ENCODE data around the gene RHEX. TPM values are rescaled to one million over a fixed set of nuclear protein-coding genes. Genes with fewer than 3 reads are reported as not detected.

The RHEX gene
- total and polyA plus RNA-seq, 4 donors = 0.12 to 0.59 (median 0.55) TPM; not detected in 1

DNA sequence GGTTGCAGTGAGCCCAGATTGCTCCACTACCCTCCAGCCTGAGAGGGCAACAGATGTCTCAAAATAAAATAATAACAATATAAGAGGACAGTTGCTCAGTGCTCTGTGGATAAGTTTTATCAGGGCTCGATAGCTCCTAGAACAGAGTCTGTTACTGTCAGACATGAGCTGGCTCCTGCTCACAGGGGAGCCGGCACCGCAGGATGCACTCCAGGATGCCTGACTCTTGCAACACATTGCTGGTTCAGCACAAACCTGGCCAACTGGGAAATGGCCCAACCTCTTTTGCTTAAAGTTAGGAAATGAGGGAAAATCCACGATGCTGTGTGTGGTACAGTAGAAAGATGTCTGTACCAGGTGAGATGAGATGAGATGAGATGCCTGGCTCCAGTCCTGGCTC is 23.5 kb upstream of the RHEX start:
- WGBS (ENCODE audit: insufficient coverage) = 79% methylated on average over 4 of the region's 4 CpGs
- DNase-seq (ENCODE audit: low read depth in 4 of 6, low spot score in 6 of 6) = peak in 1 of 6 donors; percentile 22
- no peaks in the 10 kb centered on the region for H3K27me3 ChIP-seq (ENCODE audit: control insufficient read depth, insufficient read depth, low read length)

GRCh38 chr1:206030191-206030590 is 22.8 kb upstream of the RHEX start:
- Histone ChIP-seq H3K27ac (ENCODE audit: low read depth, low read length) (no peak overlapping the region), H3K27me3 (ENCODE audit: control insufficient read depth, insufficient read depth, low read length) (no peaks in the 10 kb centered on the region), H3K9me3 (ENCODE audit: control insufficient read depth, insufficient read depth, low read length) (peaks cover 3% of the 10 kb centered on the region), H3K36me3 (ENCODE audit: control insufficient read depth, insufficient read depth, low read length) (no peaks in the 10 kb centered on the region), H3K4me1 (ENCODE audit: control insufficient read depth, insufficient read depth, low read length) (peaks cover 4% of the 10 kb centered on the region), H3K4me3 (ENCODE audit: low read depth, low read length) (no peak overlapping the region)
- no peak for DNase-seq (ENCODE audit: low read depth in 4 of 6, low spot score in 6 of 6)
- 83% methylated on average over 2 of the region's 4 CpGs for WGBS (ENCODE audit: insufficient coverage)

More for the DNA sequence above, 23.5 kb upstream of the RHEX start:
- Histone ChIP-seq H3K4me3 (ENCODE audit: low read depth, low read length) (no peak overlapping the region), H3K4me1 (ENCODE audit: control insufficient read depth, insufficient read depth, low read length) (peaks cover 4% of the 10 kb centered on the region), H3K27ac (ENCODE audit: low read depth, low read length) (no peak overlapping the region), H3K9me3 (ENCODE audit: control insufficient read depth, insufficient read depth, low read length) (peaks cover 3% of the 10 kb centered on the region), H3K36me3 (ENCODE audit: control insufficient read depth, insufficient read depth, low read length) (no peaks in the 10 kb centered on the region)

GRCh38 chr1:206030714-206031113 is 22.3 kb upstream of the RHEX start:
- peak; percentile 33 to 94 (median 49) for DNase-seq (ENCODE audit: low read depth in 4 of 6, low spot score in 6 of 6)
- no peaks in the 10 kb centered on the region for H3K27me3 ChIP-seq (ENCODE audit: control insufficient read depth, insufficient read depth, low read length)
- no CpG with 5 or more reads among the region's 4 CpGs for WGBS (ENCODE audit: insufficient coverage)
- peaks cover 3% of the 10 kb centered on the region for H3K9me3 ChIP-seq (ENCODE audit: control insufficient read depth, insufficient read depth, low read length)
- H3K36me3 ChIP-seq (ENCODE audit: control insufficient read depth, insufficient read depth, low read length) = no peaks in the 10 kb centered on the region
- no peak overlapping the region for H3K27ac ChIP-seq (ENCODE audit: low read depth, low read length)
- H3K4me3 ChIP-seq (ENCODE audit: low read depth, low read length) = no peak overlapping the region
- peaks cover 4% of the 10 kb centered on the region for H3K4me1 ChIP-seq (ENCODE audit: control insufficient read depth, insufficient read depth, low read length)

DNA sequence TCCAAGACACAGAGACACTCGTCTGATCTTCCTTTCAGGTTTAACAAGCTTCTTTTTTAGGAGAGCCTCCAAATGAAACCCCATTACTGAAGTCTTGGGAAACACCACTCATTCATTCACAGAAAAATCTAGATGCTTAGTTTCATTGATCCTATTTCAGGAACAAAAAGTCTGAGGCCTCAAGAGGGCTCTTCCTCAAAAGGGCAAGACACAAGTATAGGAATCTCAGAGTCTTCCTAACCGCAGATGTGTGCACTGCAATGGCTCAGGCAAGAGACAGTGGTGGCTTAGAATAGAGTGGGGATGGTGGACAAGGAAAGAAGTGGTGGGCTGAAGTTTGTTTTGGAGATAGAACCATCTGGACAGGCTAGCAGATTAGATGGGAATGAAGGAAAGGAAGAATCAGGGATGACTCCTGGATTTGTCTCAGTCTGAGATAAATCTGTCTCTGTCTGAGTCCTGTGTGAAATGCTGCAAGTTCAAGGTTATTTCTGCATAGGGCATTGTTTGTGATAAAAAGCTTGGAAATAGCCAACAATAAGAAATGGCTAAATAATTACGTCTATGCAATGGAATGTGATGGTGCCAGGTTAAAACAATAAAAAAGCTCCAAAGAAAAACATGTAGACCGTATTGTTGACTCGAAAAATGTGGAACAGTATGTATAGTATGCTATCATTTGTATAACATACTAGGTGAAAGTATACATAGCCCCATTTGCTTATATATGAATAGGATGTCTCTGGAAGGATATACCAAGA is 20.4 kb upstream of the RHEX start:
- Histone ChIP-seq H3K27me3 (ENCODE audit: control insufficient read depth, insufficient read depth, low read length) (no peaks in the 10 kb centered on the region), H3K9me3 (ENCODE audit: control insufficient read depth, insufficient read depth, low read length) (no peaks in the 10 kb centered on the region), H3K4me3 (ENCODE audit: low read depth, low read length) (no peak overlapping the region), H3K4me1 (ENCODE audit: control insufficient read depth, insufficient read depth, low read length) (peaks cover 4% of the 10 kb centered on the region), H3K27ac (ENCODE audit: low read depth, low read length) (no peak overlapping the region), H3K36me3 (ENCODE audit: control insufficient read depth, insufficient read depth, low read length) (no peaks in the 10 kb centered on the region)
- DNase-seq (ENCODE audit: low read depth in 4 of 6, low spot score in 6 of 6) = no peak
- WGBS (ENCODE audit: insufficient coverage) = 88% methylated on average over 3 of the region's 5 CpGs

DNA sequence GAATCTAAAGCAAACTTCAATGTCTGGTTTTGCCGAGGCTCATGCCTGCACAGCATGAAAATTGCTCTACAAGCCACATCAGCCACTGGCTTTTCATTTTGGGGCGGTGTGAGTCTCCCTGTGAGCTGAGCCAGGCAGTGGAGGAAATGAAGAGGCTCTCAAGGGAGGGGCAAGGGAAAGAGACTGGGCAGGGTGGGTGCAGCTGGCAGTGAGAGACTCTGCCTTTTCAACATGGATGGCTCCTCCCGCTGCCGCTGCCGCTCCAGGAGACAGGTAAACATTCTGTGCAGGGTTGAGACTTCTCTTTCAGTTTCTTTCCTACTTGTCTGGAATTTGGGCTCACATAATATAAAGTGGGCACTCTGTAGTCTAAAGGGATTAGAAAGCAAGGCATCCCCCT is 17.9 kb upstream of the RHEX start:
- Histone ChIP-seq H3K27ac (ENCODE audit: low read depth, low read length) (no peak overlapping the region), H3K9me3 (ENCODE audit: control insufficient read depth, insufficient read depth, low read length) (no peaks in the 10 kb centered on the region), H3K36me3 (ENCODE audit: control insufficient read depth, insufficient read depth, low read length) (no peaks in the 10 kb centered on the region), H3K27me3 (ENCODE audit: control insufficient read depth, insufficient read depth, low read length) (no peaks in the 10 kb centered on the region), H3K4me3 (ENCODE audit: low read depth, low read length) (no peak overlapping the region), H3K4me1 (ENCODE audit: control insufficient read depth, insufficient read depth, low read length) (peaks cover 8% of the 10 kb centered on the region)
- WGBS (ENCODE audit: insufficient coverage) = 45% methylated on average over 2 of the region's 5 CpGs
- no peak for DNase-seq (ENCODE audit: low read depth in 4 of 6, low spot score in 6 of 6)

DNA sequence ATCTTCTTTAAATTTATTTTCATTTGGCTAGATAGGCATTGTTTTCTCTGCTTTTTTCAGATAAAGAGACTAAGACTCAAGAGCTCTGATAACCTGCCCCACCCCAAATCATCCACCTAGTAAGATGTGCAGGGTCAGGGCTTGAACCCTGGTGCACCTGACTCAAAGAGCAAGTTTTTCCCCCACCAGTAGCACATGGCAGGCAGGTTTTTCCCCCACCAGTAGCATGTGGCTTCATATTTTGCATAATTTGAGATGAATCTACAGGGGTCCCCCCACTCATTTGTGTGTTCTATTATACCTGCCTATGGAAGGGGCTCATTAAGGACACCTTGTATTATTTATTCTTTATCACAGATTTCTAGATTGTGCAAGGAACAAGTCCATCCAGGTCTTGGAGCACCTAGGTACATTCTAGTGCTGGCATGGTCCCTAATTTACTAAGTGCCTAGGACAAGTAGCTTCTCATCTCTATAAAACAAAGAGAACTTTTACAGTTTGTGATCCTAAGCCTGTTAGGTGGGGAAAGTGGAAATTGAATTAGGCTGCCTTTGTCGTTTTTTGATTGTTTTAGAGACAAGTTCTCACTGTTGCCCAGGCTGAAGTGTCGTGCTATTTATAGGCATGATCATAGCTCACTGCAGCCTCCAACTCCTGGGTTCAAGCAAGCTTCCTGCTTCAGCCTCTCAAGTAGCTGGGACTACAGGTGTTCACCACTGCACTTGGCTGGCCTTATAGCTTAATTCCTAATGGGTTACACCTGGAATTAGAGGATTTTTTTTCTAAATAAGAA is 16.1 kb upstream of the RHEX start:
- Histone ChIP-seq H3K4me1 (ENCODE audit: control insufficient read depth, insufficient read depth, low read length) (peaks cover 7% of the 10 kb centered on the region), H3K9me3 (ENCODE audit: control insufficient read depth, insufficient read depth, low read length) (no peaks in the 10 kb centered on the region), H3K4me3 (ENCODE audit: low read depth, low read length) (no peak overlapping the region), H3K36me3 (ENCODE audit: control insufficient read depth, insufficient read depth, low read length) (no peaks in the 10 kb centered on the region), H3K27ac (ENCODE audit: low read depth, low read length) (no peak overlapping the region), H3K27me3 (ENCODE audit: control insufficient read depth, insufficient read depth, low read length) (no peaks in the 10 kb centered on the region)
- 65% methylated on average over 2 of the region's 2 CpGs for WGBS (ENCODE audit: insufficient coverage)
- DNase-seq (ENCODE audit: low read depth in 4 of 6, low spot score in 6 of 6) = no peak

DNA sequence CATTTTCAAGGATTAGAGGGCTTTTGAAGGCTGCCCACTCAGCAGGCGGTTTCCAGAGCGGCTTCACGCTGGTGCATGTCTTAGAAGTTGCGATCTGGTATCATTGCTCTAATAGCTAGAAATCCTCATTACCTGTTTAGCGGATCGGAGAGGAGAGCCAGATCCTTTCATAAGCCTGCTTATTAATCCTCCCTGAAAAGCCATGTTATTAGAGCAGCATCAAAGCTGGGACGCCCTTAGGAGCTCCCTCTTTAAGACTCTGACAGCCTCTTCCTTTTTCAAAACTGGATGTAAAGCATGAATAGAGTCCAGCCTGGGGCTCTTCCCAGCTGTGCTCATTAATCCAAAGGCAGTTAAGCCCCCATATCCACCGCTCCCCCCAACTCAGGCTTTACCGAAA is 15.4 kb upstream of the RHEX start:
- H3K4me3 ChIP-seq (ENCODE audit: low read depth, low read length) = no peak overlapping the region
- H3K27me3 ChIP-seq (ENCODE audit: control insufficient read depth, insufficient read depth, low read length) = no peaks in the 10 kb centered on the region
- H3K27ac ChIP-seq (ENCODE audit: low read depth, low read length) = no peak overlapping the region
- DNase-seq (ENCODE audit: low read depth in 4 of 6, low spot score in 6 of 6) = peak in 3 of 6 donors; percentile 5 to 64 (median 64)
- H3K36me3 ChIP-seq (ENCODE audit: control insufficient read depth, insufficient read depth, low read length) = no peaks in the 10 kb centered on the region
- no peaks in the 10 kb centered on the region for H3K9me3 ChIP-seq (ENCODE audit: control insufficient read depth, insufficient read depth, low read length)
- peaks cover 7% of the 10 kb centered on the region for H3K4me1 ChIP-seq (ENCODE audit: control insufficient read depth, insufficient read depth, low read length)
- WGBS (ENCODE audit: insufficient coverage) = 56% methylated on average over 7 of the region's 9 CpGs

DNA sequence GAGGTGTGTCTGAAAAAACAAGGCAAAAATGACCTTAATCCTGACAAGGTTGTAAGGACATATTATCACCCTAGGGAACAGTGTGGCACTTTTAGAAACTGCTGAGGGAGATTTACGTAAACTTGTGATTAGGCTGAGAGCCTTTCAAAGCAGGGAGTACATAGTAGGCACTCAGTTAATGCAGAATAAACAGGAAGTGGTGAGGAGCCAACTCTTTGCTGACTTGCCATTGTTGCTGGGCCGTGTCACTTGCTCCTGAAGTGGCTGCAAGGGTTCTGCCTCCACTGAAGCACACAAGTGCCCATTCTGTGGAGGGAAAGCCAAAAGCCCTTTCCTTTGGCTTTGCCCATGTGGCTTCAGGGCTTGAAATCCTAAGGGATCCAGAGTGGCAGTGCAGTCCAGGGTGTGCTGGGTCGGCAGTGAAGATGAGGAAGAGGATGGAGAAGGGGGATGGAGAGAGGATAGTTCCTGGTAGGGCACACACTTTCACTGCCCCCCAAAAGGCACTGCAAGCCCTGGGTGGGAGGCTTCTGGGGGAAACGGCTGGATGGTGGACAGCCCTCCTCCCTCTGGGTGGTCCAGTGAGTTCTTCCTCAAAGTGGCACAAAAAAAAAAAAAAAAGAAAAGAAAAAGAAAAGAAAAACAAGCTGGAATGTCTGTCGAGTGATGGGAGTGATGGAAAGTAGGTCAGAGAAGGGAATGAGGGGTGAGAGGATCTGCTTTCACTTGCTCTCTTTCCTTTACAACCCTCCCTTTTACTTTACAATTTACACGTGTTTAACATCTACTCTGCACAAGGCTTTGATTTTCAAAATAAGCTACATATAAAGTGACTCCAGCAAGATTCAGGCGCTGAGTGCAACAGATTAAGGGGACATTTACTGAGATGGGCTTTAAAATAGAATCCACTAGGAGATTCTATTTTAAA is 13.7 kb upstream of the RHEX start:
- Histone ChIP-seq H3K4me1 (ENCODE audit: control insufficient read depth, insufficient read depth, low read length) (peaks cover 7% of the 10 kb centered on the region), H3K9me3 (ENCODE audit: control insufficient read depth, insufficient read depth, low read length) (no peaks in the 10 kb centered on the region), H3K36me3 (ENCODE audit: control insufficient read depth, insufficient read depth, low read length) (no peaks in the 10 kb centered on the region), H3K27ac (ENCODE audit: low read depth, low read length) (no peak overlapping the region), H3K4me3 (ENCODE audit: low read depth, low read length) (no peak overlapping the region), H3K27me3 (ENCODE audit: control insufficient read depth, insufficient read depth, low read length) (no peaks in the 10 kb centered on the region)
- no peak for DNase-seq (ENCODE audit: low read depth in 4 of 6, low spot score in 6 of 6)
- 58% methylated on average over 3 of the region's 7 CpGs for WGBS (ENCODE audit: insufficient coverage)

DNA sequence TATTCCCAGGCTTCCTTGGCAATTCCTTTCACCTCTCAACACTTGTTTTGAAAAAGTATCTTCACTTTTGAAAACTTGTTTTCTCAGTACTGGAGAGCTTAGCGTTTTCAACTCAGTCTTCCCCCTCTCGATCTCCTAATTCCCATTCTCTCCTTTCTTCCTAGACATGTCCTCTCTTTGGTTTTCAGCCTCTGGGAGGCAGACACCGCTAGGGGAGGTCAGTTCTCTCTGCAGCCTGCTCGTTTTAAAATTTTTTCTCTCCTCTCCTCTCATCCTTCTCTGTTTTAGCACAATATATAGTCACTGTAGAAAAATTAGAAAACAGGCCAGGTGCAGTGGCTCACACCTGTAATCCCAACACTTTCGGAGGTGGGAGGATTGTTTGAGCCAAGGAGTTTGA is 12.6 kb upstream of the RHEX start:
- H3K4me3 ChIP-seq (ENCODE audit: low read depth, low read length) = no peak overlapping the region
- H3K36me3 ChIP-seq (ENCODE audit: control insufficient read depth, insufficient read depth, low read length) = no peaks in the 10 kb centered on the region
- H3K9me3 ChIP-seq (ENCODE audit: control insufficient read depth, insufficient read depth, low read length) = no peaks in the 10 kb centered on the region
- 65% methylated on average over 3 of the region's 5 CpGs for WGBS (ENCODE audit: insufficient coverage)
- H3K27ac ChIP-seq (ENCODE audit: low read depth, low read length) = no peak overlapping the region
- H3K4me1 ChIP-seq (ENCODE audit: control insufficient read depth, insufficient read depth, low read length) = peaks cover 7% of the 10 kb centered on the region
- no peaks in the 10 kb centered on the region for H3K27me3 ChIP-seq (ENCODE audit: control insufficient read depth, insufficient read depth, low read length)
- DNase-seq (ENCODE audit: low read depth in 4 of 6, low spot score in 6 of 6) = no peak

All from spinal cord (tissue), 10 donors.